GM18873 (cell line): ENCODE measurements around the gene CTXND1.
"Not testable (repeated sequence)": the region's sequence is repeated elsewhere in the genome, so short reads cannot be mapped to it uniquely, and the experiment has no call there.

ENCODE experiments used
- ATAC-seq: cut with Tn5 transposase; IDR thresholded peaks from one replicate; pipeline ENCODE4 v1.9.1; 2021; ENCODE audit warnings: mild to moderate bottlenecking, moderate library complexity, moderate number of reproducible peaks; ENCODE audit not compliant: unreplicated experiment, low FRiP score

The CTXND1 gene

DNA sequence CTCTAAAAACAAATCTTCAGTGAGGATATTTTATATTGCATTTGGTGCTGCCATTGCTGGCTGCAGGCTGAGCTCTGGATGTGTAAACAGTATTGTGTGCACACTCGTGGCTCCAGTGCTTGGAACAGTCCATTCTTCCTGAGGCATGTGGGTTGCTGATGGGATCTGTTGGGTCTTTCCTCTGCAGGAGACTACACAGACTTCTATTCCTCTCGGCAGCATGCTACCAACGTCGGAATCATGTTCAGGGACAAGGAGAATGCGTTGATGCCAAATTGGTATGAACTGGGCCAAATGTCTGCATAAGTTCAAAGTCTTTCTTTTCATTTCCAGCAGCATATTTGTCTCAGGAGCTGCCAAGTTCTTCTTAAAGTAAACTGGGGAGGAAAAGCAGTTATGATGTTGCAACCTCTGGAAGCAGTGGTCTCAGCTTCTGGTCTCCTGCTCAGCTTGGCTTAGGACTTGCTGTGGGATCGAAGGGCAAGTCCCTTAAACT lies 89.9 kb downstream of the CTXND1 start:
- no peak for ATAC-seq

DNA sequence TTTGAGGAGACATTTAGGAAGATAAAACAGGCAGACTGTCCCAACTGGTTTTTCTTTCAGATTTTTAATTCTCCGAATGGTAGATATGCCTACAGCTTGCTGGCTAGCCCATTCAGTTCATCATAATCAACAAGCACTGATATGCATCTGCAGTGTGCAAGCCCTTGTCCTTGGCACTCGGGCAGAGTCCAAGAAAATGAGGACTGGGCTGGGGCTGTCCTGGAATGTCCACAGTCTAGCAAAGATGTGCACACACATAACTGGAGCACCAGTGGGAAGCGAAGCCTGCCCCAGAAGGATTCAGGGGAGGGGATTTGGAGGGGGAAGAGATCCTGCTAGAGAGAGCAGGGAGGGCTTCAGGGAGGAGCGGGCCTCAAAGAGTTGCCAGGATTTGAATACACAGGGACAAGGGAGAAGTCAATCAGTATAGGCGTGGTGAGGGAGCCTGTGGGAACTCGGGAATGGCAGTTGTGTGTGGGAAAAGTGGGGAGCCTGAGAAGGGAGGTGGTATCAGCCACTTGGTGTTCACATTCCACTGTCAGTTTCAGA lies 90.5 kb downstream of the CTXND1 start:
- no peak for ATAC-seq

DNA sequence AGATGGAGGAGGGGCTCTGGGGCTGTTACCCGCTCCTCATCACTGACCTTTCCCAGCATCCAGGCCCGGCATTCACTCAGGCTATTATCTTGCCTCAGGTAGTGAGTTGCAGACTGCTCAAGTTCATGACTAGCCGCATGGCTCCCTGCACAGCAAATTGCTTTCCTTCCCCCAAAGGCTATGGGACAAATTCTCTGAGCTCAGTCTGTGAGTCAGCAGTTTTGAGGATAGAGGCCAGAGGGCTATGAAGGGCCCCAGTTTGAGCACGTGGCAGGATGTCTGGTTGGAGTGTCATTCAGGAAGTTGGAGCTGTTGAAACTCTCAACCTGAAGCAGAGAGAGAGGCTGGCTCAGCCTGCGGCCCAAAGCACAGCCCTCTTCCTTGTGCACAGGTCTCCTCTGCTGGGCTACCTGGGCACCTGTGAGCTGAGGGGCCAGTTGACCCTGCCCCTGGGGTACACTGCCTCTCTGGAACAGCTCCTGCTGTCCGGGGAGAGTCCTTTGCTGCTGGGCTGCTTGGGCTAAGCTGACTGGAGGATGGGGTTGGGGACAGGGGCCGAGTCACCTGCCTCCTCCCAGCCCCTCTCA lies 91.3 kb downstream of the CTXND1 start:
- no peak for ATAC-seq

DNA sequence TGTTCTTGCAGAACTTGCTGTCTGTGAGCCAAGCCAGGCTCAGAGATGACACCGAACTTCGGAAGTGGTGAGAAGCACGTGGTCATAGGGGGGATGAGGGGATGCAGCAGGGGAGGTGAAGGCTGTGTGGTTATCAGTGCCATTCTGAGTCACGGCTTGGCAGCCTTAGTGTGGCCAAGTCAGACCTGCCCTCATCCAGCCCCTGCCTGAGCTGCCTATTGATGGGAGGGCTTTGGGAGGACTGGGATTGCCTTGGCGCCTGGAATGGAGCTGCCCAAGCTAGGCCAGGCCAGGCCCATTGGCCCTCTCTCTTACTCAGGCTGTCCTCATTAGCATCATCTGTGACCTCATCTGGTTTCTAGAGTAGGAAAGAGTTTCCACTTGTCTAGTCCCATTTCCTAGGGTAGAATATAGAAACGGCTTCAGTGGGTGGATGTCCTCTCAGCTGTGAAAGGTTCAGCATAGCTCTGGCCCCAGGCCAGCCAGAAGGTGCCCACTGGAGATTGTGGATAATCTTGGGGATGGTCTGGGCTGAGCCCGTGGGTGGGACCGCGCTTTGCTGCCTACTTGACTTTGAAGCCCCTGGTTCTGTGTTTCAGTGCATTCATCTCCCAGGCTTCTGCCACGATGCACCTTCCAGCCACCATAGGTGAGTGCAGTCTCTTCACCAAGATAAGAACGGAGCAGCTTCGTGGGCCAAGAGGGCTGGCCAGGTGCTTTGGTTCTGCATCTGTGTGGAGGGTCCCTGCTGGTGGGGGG lies 92.0 kb downstream of the CTXND1 start:
- no peak for ATAC-seq

DNA sequence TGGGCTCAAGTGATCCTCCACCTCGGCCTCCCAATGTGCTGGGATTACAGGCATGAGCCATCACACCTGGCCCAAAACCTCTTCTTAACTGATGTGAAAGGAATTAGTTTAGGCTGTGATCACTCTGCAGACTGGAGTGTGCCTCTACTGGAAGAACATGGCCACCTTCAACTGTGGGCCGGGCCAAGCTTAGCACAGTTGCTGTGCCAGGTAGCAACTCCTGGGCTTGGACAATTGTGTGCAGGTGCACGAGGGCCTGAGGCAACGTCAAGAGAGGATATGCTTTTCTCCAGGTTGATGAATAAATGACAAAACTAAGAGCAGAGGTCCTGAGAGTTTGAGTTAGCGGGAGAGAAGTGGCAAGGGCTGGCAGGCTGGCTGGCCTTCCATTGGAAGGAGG lies 92.7 kb downstream of the CTXND1 start:
- ATAC-seq, result no peak

DNA sequence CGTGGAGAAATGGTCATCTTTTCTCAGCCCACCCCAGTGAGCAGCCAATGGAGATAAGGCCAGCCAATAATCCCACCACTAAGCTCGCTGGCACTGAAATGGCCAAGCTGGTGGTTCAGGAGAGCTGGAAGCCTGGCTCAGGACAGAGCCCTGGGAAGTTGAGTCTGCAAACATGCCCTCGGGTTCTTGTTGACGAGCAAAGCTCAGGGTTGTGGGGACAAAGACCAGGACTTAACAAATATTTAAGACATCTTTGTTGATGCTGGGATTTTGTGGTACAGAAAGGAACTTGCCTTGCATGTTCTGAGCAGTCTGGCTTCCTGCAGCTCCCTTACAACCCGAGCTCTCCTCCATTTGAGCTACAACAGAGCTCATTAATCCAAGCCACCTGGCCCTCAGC lies 94.8 kb downstream of the CTXND1 start:
- ATAC-seq, result no peak

DNA sequence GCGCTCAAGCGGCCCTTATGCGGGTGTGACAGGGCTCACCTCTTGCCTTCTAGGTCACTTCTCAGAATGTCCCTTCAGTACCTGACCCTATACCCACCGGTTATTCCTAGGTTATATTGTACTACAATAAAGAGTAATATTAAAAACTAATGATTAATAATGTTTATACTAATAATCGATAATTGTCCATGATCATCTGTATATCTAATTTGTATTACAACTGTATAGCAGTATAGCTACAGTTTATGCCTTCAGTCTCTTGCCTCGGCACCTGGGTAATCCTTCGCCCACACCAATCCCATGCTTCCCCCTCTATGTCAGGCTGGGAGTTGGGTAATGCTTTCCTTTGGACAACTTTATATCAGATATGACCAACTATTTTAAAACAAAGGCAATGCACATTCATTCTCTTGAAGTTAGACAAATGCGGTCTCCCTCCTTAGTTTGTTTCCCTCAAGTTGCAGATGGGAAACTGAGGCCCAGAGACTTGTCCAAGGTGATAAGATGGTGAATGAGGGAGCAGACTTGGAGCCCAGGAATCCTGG lies 95.8 kb downstream of the CTXND1 start:
- ATAC-seq, result no peak

DNA sequence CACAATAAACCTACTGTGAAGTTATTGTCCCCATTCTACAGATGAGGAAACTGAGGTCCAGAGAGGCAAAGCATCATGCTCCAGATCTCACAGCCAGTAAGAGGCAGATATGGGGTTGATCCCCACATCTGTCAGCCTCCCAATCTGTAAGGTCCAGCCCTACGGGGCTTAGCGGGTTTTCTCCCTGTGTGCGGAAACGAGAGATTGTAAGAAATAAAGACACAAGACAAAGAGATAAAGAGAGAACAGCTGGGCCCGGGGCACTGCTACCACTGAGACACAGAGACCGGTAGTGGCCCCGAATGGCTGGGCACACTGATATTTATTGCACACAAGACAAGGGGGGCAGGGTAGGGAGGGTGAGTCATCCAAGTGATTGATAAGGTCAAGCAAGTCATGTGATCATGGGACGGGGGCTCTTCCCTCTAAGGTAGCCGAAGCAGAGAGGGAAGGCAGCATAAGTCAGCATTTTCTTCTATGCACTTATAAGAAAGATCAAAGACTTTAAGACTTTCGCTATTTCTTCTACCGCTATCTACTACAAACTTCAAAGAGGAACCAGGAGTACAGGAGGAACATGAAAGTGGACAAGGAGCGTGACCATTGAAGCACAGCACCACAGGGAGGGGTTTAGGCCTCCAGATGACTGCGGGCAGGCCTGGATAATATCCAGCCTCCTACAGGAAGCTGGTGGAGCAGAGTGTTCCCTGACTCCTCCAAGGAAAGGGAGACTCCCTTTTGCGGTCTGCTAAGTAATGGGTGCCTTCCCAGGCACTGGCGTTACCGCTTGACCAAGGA lies 96.4 kb downstream of the CTXND1 start:
- ATAC-seq, result not testable (repeated sequence)

DNA sequence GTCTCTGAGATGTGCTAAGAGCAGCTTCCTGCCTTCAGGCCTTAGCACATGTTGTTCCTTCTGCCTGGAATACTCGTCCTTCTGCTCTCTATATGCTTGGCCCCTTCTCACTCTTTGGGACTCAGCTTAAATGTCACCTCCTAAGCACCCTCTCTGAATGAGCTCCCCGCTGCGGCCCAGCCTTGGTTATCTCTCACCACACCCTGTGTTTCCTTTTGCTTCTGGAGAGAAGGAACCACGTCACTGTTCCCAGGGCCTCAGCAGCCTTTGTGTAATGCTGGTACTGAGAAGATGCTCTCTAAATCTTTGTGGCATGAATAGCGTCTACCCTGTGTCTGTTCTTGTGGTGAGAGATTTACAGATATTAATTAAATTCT lies 97.0 kb downstream of the CTXND1 start:
- no peak for ATAC-seq

DNA sequence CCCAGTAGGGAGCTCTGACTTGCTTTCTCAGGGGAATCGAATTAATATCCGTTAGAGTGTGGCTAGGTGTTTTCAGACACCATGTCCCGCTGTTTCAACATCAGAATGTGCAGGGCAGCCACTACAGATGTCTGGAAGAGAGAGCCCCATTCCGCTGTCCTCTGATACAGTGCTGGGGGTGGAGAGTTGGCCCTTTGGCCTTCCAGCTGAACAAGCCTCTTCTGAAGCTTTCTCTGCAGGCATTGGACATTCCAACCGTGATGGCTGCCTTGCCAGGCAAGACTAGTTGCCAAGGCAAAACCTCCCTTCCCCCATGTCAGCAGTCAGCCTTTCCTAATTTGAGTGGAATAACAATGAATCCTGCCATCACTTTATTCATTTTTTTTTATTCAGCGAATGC lies 97.7 kb downstream of the CTXND1 start:
- no peak for ATAC-seq

DNA sequence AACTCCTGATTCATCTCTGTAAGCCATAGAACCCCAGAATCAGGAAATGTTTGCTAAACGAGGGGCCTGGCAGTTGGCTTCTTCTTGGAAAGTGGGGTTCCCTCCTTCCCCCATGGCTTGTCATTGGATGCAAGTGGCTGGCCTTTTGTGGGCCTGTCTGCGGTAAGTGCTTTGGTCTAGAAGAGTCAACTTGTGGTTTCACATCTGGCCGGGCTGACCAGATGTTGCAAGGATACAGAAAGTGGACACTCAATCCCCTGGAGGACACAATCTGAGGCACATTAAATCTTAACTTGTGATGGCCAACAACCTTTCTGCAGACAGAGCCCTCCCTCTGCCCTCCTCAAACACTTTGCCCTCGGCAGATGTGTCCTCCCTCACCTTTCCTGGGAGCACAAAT lies 98.1 kb downstream of the CTXND1 start:
- no peak for ATAC-seq

DNA sequence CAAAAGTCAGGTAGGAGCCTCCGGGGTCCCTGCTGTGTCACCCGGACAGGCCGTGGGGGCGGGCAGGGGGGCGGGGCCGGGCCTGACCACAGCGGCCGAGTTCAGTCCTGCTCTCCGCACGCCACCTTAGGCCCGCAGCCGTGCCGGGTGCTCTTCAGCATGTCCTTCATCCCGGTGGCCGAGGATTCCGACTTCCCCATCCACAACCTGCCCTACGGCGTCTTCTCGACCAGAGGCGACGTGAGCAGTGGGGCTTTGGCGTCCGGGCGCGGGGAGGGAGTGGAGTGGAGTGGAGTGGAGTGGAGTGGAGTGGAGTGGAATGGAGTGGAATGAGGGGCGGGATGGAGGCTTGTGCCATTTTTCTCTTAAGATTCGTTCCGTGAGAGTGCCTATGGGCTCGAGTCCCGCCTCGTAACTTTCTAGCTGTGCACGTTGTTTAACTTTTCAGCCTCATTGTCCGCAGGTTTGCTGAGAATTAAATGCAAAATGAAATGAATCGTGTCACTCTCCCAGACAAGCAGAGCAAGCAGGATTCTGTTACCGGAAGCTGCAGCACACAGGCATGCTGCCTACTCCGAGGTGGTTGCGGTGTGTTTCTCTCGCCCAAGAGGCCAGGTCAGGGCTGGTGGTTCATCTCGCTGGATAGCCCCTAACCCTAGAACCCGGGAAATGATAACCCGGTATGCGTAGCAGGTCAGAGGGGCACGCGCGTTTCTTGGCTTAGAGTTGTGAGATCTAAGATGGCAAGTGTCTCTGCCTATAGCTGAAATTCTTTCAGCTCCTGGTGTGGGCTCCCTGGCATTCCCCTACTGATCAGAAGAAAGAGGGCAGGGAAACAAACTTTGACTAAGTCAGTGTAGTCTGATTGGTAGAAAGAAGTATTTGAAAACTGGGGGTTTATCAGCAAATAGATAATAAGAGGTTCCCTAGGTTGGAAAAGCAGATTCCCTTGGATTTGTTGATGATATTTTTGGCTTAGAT lies 98.8 kb downstream of the CTXND1 start, which contains the start of gene FAH:
Gene FAH (plus strand): TSS at position 104 of the 981 bp plus-strand sequence. CDS start 56 bp downstream, at position 160.
- no peak for ATAC-seq

DNA sequence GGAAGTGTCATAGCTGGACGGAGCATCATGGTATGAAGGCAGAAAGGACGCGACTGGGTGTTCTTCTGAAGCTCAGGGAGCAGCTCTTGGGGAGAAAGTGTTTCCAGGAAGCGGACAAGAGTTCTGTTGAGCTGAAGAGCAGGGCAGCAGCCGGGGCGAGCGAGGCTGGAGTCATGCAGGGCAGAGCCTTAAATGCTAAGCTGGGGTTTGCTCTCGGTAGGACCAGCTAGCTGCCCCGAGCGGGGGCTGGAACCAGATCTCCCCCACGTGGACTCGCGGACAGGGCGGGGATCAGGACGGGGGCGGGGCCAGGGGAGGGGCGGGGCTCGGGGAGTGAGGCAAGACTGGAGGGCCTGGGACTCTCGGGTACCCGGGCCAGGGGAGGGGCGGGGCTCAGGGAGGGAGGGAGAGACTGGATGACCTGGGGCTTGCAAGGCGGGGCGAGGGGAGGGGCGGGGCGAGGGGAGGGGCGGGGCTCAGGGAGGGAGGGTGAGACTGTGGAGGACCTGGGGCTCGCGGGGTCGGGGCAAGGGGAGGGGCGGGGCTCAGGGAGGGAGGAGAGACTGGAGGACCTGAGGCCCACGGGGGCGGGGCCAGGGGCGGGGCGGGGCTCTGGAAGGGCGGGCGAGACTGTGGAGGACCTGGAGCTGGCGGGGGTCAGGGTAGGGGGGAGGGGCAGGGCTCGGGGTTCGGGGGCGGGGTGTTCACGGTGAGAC lies 99.7 kb downstream of the CTXND1 start:
- ATAC-seq, result peak; percentile 50

DNA sequence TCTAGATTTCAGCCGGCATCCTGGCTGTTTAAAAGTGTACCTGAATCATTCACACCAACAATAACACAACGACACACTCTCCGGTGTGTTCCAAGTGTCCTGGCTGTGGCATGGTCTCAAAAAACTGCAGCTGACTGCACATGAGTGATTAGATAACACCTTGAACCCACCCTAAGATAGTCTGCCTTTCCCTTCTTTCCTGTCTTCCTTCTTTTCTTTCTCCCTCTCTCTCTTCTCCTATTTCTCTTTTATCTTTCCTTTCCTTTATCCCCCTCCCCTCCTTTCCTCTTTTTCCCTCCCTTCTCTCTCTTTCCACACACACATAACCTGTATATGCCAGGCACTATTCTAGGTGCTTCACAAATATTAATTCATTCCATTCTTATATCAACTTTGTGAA lies 100.4 kb downstream of the CTXND1 start:
- ATAC-seq, result no peak

DNA sequence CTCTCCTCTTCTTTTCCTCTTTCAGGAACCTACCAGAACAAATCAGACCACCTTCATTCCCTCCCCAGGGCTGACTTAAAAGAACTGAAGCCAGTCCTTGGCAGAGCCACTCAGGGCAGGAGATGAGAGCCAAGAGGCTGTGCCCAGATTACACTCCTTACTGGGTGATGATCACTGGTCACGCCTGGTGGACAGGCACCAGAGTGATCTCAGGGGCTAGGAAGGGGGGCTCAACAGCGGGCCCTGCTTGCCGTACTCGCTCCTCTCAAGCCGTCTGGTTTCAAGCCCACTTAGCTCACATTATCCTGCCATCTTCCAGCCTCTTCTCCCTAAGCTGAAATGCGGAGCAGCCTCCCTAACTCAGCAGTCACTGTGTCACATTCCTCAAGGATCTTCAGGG lies 100.9 kb downstream of the CTXND1 start:
- no peak for ATAC-seq
